ENCODE results near the gene ZNF263.
A peak's percentile ranks its signal among the peaks of the same experiment; 100 is the strongest.

The ZNF263 gene

DNA sequence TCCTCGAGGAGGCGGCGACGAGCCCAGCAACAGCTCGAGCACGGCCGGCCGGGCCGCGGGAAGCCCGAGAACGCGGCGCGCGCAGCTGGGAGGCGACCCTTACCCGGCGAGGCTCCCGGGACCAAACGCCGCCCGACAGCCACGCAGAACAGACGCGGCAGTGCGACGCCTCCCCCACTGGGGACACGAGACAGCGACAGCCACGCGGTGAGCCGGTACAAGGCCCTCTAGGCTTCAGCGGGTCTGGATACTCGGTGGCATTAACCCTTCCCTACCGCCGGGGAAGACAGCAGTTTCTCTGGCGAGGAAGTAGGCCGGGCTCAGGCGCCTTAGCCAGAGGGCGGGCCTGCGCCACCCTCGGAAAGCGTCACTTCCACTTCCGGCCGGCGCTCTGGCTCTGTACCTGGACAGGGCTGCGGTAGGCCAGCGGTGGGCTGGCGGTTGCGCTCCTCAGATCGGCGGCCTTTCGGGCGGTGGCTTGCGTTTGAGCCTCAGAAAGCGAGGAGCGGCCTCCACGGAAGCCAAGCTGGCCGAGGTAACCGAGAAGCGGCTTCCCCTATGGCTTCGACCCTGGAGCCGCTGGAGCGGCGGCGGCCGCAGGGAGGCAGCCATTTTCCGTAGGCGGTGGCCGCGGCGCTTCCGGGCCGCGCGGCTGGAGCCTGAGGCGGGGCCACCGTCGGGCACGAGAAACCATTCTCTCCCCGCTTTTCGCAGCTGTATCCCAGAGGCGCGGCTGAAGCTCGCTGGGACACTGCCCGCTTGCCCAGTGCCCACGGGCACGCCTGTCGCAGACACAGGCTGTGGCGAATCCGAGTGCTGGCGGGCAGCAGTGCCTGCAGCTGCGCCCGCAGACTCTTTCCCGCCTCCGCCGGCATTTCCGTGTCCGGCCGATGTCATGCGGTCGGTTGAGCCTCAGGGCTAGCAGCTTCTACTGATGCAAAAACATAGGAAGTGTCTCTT is 22.1 kb downstream of the ZNF263 start, which contains the start of the genes TIGD7 and ZNF75A:
TIGD7 (minus strand) TSS at position 322 of the 960 bp plus-strand sequence. CDS start 4,816 bp downstream, outside the sequence.
ZNF75A (plus strand) TSS at position 389 of the 960 bp plus-strand sequence. CDS start 2,932 bp downstream, outside the sequence.
- TF ChIP-seq SUZ12 (IDR thresholded peaks at IDR 0.05; ENCODE audit: extremely low read depth, insufficient read depth, insufficient read length) = no peak
- TF ChIP-seq ZNF274 (IDR thresholded peaks at IDR 0.05; ENCODE audit: low read depth, low read length) = no peak
- TF ChIP-seq YY1 (IDR thresholded peaks at IDR 0.05; ENCODE audit: insufficient read depth, insufficient read length) = peak; percentile 72
- DNase-seq (ENCODE audit: low read depth, low spot score) = peak; percentile 88
- Histone ChIP-seq H3K36me3 (ENCODE audit: insufficient read depth, insufficient read length, low read length) (peaks cover 72% of the 10 kb centered on the region), H3K4me1 (ENCODE audit: insufficient read depth, insufficient read length) (no peaks in the 10 kb centered on the region), H3K4me3 (ENCODE audit: insufficient read length, low read depth) (peak within 1 kb of the TSS; percentile 93), H3K9ac (ENCODE audit: insufficient read length, low read depth) (peak within 1 kb of the TSS; percentile 96), H3K9me3 (ENCODE audit: insufficient read depth, low read length) (peaks cover 51% of the 10 kb centered on the region), H3K27me3 (ENCODE audit: insufficient read depth, insufficient read length) (no peaks in the 10 kb centered on the region)

- Histone ChIP-seq H3K27me3 (ENCODE audit: insufficient read depth, insufficient read length) (no peaks in the 10 kb centered on the region), H3K36me3 (ENCODE audit: insufficient read depth, insufficient read length, low read length) (peaks cover 72% of the 10 kb centered on the region), H3K4me3 (ENCODE audit: insufficient read length, low read depth) (peak overlapping the region; percentile 93), H3K9me3 (ENCODE audit: insufficient read depth, low read length) (peaks cover 57% of the 10 kb centered on the region), H3K9ac (ENCODE audit: insufficient read length, low read depth) (peak overlapping the region; percentile 96), H3K4me1 (ENCODE audit: insufficient read depth, insufficient read length) (no peaks in the 10 kb centered on the region)
- no peak for DNase-seq (ENCODE audit: low read depth, low spot score)
- TF ChIP-seq YY1 (IDR thresholded peaks at IDR 0.05; ENCODE audit: insufficient read depth, insufficient read length) (no peak), SUZ12 (IDR thresholded peaks at IDR 0.05; ENCODE audit: extremely low read depth, insufficient read depth, insufficient read length) (no peak), ZNF274 (IDR thresholded peaks at IDR 0.05; ENCODE audit: low read depth, low read length) (no peak)
Measured at GRCh38 chr16:3306078-3306477, 22.8 kb downstream of the ZNF263 start.

- H3K4me1 ChIP-seq (ENCODE audit: insufficient read depth, insufficient read length) = no peaks in the 10 kb centered on the region
- H3K27me3 ChIP-seq (ENCODE audit: insufficient read depth, insufficient read length) = no peaks in the 10 kb centered on the region
- TF ChIP-seq SUZ12 (IDR thresholded peaks at IDR 0.05; ENCODE audit: extremely low read depth, insufficient read depth, insufficient read length) (no peak), YY1 (IDR thresholded peaks at IDR 0.05; ENCODE audit: insufficient read depth, insufficient read length) (no peak)
- H3K36me3 ChIP-seq (ENCODE audit: insufficient read depth, insufficient read length, low read length) = peaks cover 96% of the 10 kb centered on the region
- peaks cover 99% of the 10 kb centered on the region for H3K9me3 ChIP-seq (ENCODE audit: insufficient read depth, low read length)
- H3K4me3 ChIP-seq (ENCODE audit: insufficient read length, low read depth) = no peak overlapping the region
- no peak for DNase-seq (ENCODE audit: low read depth, low spot score)
- H3K9ac ChIP-seq (ENCODE audit: insufficient read length, low read depth) = no peak overlapping the region
Measured at GRCh38 chr16:3311496-3311895, 28.2 kb downstream of the ZNF263 start.

- Histone ChIP-seq H3K4me1 (ENCODE audit: insufficient read depth, insufficient read length) (no peaks in the 10 kb centered on the region), H3K27me3 (ENCODE audit: insufficient read depth, insufficient read length) (no peaks in the 10 kb centered on the region), H3K4me3 (ENCODE audit: insufficient read length, low read depth) (no peak overlapping the region), H3K36me3 (ENCODE audit: insufficient read depth, insufficient read length, low read length) (peaks cover 72% of the 10 kb centered on the region), H3K9ac (ENCODE audit: insufficient read length, low read depth) (no peak overlapping the region), H3K9me3 (ENCODE audit: insufficient read depth, low read length) (peaks cover 80% of the 10 kb centered on the region)
- TF ChIP-seq YY1 (IDR thresholded peaks at IDR 0.05; ENCODE audit: insufficient read depth, insufficient read length) = no peak
- no peak for TF ChIP-seq ZNF274 (IDR thresholded peaks at IDR 0.05; ENCODE audit: low read depth, low read length)
- no peak for TF ChIP-seq SUZ12 (IDR thresholded peaks at IDR 0.05; ENCODE audit: extremely low read depth, insufficient read depth, insufficient read length)
- peak; percentile 15 for DNase-seq (ENCODE audit: low read depth, low spot score)
Measured at GRCh38 chr16:3317315-3317999, 34.2 kb downstream of the ZNF263 start.

DNA sequence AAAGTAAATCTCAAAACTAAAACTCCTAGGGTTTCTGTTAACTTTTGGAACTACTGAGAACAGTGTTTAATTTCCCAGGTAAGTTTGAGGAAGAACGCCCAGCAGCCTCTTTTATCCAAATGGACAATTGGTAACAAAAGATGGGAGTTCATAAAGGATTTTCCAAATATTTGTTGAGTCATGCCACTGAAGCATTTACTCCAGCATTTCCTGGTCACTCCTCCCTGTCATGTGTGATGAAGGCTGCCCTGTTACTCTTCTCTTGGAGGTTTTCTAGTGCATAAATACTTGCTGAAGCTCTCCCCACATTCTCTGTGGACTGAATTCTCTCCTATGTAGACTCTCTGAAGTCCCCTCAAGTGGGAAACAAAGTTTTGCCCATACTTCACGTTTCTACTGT is 38.5 kb downstream of the ZNF263 start:
- H3K4me1 ChIP-seq (ENCODE audit: insufficient read depth, insufficient read length) = no peaks in the 10 kb centered on the region
- no peak overlapping the region for H3K9ac ChIP-seq (ENCODE audit: insufficient read length, low read depth)
- peaks cover 37% of the 10 kb centered on the region for H3K9me3 ChIP-seq (ENCODE audit: insufficient read depth, low read length)
- no peak overlapping the region for H3K4me3 ChIP-seq (ENCODE audit: insufficient read length, low read depth)
- DNase-seq (ENCODE audit: low read depth, low spot score) = no peak
- H3K27me3 ChIP-seq (ENCODE audit: insufficient read depth, insufficient read length) = no peaks in the 10 kb centered on the region
- TF ChIP-seq YY1 (IDR thresholded peaks at IDR 0.05; ENCODE audit: insufficient read depth, insufficient read length) (no peak), ZNF274 (IDR thresholded peaks at IDR 0.05; ENCODE audit: low read depth, low read length) (no peak), SUZ12 (IDR thresholded peaks at IDR 0.05; ENCODE audit: extremely low read depth, insufficient read depth, insufficient read length) (no peak)
- peaks cover 30% of the 10 kb centered on the region for H3K36me3 ChIP-seq (ENCODE audit: insufficient read depth, insufficient read length, low read length)

DNA sequence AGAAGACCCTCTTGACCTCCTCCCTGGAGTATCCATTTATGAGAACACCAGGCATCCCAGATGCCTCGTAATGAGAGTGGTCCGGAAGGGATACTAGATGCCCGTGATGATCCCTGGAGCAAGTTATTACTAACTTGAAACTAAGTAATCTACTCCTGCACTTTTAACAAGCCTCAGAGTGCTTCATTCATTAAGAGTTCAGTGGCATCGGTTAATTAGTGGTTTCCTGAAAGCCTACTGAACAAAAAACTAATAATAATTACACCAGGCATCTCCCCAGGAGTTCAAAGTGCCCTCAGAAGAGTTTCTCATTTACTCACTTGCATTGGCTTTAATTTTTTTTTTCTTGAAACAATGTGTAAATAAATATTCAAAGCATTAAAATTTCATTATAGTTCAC is 44.2 kb downstream of the ZNF263 start:
- Histone ChIP-seq H3K36me3 (ENCODE audit: insufficient read depth, insufficient read length, low read length) (no peaks in the 10 kb centered on the region), H3K4me1 (ENCODE audit: insufficient read depth, insufficient read length) (no peaks in the 10 kb centered on the region), H3K9me3 (ENCODE audit: insufficient read depth, low read length) (no peaks in the 10 kb centered on the region), H3K27me3 (ENCODE audit: insufficient read depth, insufficient read length) (no peaks in the 10 kb centered on the region), H3K9ac (ENCODE audit: insufficient read length, low read depth) (no peak overlapping the region), H3K4me3 (ENCODE audit: insufficient read length, low read depth) (no peak overlapping the region)
- TF ChIP-seq SUZ12 (IDR thresholded peaks at IDR 0.05; ENCODE audit: extremely low read depth, insufficient read depth, insufficient read length) (no peak), ZNF274 (IDR thresholded peaks at IDR 0.05; ENCODE audit: low read depth, low read length) (no peak), YY1 (IDR thresholded peaks at IDR 0.05; ENCODE audit: insufficient read depth, insufficient read length) (no peak)
- DNase-seq (ENCODE audit: low read depth, low spot score) = no peak

DNA sequence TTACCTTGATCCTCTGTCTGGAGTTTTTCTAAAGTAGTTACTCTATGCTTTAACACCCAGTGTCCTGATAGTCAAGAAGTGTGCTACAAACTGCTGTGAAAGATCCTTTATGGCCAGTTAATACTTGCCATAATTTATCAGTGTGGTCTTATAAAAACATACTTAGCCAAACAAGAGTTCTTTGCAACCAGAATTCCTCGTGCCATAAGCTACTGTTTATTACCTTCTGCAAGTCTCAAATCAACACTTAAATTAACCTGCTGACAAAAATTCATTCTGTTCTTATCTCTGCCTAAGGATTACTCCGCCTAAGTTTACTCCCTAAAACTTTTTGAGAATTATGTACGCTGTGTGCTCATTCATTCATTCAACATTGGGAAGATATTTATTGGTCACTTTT is 44.8 kb downstream of the ZNF263 start:
- Histone ChIP-seq H3K9me3 (ENCODE audit: insufficient read depth, low read length) (no peaks in the 10 kb centered on the region), H3K4me3 (ENCODE audit: insufficient read length, low read depth) (no peak overlapping the region), H3K27me3 (ENCODE audit: insufficient read depth, insufficient read length) (no peaks in the 10 kb centered on the region), H3K4me1 (ENCODE audit: insufficient read depth, insufficient read length) (no peaks in the 10 kb centered on the region), H3K36me3 (ENCODE audit: insufficient read depth, insufficient read length, low read length) (no peaks in the 10 kb centered on the region), H3K9ac (ENCODE audit: insufficient read length, low read depth) (no peak overlapping the region)
- DNase-seq (ENCODE audit: low read depth, low spot score) = no peak
- TF ChIP-seq SUZ12 (IDR thresholded peaks at IDR 0.05; ENCODE audit: extremely low read depth, insufficient read depth, insufficient read length) (no peak), YY1 (IDR thresholded peaks at IDR 0.05; ENCODE audit: insufficient read depth, insufficient read length) (no peak), ZNF274 (IDR thresholded peaks at IDR 0.05; ENCODE audit: low read depth, low read length) (no peak)

Data from NT2/D1 (cell line).